D721Med (cell line): ENCODE data around the gene CYP2J2.
A peak's percentile ranks its signal among the peaks of the same experiment; 100 is the strongest.
"Not testable (repeated sequence)": the region's sequence is repeated elsewhere in the genome, so short reads cannot be mapped to it uniquely, and the experiment has no call there.

Experiments
- DNase-seq: peaks from one replicate; pipeline ENCODE4 v3.0.0; 2011; ENCODE audit warnings: low spot score; ENCODE audit not compliant: insufficient read length
- FAIRE-seq: peaks from 2 replicates; lab custom pipeline; 2011; peaks lifted over from hg19 to GRCh38; lab: Jason Lieb, UNC
- TF ChIP-seq, protein P1 (sequence below): IDR thresholded peaks from 2 replicates; pipeline ENCODE4 v1.5.1; 2012; ENCODE audit warnings: mild to moderate bottlenecking, control low read depth; ENCODE audit not compliant: insufficient read depth; ENCODE audit errors: missing control alignments

The CYP2J2 gene, protein sequence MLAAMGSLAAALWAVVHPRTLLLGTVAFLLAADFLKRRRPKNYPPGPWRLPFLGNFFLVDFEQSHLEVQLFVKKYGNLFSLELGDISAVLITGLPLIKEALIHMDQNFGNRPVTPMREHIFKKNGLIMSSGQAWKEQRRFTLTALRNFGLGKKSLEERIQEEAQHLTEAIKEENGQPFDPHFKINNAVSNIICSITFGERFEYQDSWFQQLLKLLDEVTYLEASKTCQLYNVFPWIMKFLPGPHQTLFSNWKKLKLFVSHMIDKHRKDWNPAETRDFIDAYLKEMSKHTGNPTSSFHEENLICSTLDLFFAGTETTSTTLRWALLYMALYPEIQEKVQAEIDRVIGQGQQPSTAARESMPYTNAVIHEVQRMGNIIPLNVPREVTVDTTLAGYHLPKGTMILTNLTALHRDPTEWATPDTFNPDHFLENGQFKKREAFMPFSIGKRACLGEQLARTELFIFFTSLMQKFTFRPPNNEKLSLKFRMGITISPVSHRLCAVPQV

DNA sequence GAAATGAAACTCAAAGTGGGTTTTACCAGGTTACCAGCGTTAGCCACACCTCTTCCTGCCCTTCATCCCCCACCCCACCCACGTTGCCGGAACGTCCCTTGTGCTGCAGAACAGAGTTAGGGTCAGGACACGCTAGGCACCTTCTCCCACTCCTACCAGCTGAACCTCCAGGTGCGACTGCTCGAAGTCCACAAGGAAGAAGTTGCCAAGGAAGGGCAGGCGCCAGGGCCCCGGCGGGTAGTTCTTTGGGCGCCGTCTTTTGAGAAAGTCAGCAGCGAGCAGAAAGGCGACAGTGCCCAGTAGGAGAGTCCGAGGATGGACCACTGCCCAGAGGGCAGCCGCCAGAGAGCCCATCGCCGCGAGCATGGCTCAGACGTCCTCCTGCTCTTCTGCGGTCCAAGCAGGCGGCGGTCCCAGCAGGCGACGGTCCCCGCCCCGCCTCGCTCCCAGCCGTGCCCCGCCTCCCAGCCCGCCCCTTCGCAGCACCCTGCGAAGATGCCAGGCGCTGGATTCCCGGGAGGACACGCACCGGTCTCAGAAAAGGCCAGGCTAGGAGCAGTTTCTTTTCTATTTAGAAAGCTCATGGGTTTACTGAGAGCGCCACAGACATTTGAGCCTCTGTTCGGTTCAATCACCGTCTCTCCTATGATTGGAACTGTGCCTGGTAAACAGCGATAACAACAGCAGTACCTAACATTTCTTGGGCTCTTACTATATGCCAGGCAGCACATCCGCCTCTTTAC, at the start of gene CYP2J2:
TSS of gene CYP2J2 (minus strand) at position 393 of the 743 bp plus-strand sequence. CDS start at position 366, 27 bp downstream.
- no peak for FAIRE-seq
- DNase-seq: no peak
- TF ChIP-seq, protein P1, sequence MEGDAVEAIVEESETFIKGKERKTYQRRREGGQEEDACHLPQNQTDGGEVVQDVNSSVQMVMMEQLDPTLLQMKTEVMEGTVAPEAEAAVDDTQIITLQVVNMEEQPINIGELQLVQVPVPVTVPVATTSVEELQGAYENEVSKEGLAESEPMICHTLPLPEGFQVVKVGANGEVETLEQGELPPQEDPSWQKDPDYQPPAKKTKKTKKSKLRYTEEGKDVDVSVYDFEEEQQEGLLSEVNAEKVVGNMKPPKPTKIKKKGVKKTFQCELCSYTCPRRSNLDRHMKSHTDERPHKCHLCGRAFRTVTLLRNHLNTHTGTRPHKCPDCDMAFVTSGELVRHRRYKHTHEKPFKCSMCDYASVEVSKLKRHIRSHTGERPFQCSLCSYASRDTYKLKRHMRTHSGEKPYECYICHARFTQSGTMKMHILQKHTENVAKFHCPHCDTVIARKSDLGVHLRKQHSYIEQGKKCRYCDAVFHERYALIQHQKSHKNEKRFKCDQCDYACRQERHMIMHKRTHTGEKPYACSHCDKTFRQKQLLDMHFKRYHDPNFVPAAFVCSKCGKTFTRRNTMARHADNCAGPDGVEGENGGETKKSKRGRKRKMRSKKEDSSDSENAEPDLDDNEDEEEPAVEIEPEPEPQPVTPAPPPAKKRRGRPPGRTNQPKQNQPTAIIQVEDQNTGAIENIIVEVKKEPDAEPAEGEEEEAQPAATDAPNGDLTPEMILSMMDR: no peak

DNA sequence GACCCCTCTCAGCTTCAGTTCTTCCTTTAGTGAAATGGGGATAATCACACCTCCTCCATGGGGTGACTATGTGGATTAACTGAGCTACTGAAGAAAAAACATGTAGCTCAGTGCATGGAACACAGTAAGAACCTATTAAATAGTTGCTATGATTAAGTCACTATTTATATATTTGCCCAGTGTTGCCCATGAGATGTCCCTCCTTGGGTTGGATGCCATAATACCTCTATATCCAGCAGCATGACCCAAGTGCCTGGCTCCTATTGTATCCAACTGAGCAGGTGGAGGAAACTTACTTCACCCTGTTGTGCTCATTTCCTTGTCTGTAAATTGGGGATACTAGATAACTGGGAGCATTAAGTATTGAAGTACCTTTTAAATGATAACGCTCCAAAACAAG, 47.1 kb upstream of the CYP2J2 start:
- DNase-seq (no peak), FAIRE-seq (no peak)
- TF ChIP-seq, protein P1: no peak

DNA sequence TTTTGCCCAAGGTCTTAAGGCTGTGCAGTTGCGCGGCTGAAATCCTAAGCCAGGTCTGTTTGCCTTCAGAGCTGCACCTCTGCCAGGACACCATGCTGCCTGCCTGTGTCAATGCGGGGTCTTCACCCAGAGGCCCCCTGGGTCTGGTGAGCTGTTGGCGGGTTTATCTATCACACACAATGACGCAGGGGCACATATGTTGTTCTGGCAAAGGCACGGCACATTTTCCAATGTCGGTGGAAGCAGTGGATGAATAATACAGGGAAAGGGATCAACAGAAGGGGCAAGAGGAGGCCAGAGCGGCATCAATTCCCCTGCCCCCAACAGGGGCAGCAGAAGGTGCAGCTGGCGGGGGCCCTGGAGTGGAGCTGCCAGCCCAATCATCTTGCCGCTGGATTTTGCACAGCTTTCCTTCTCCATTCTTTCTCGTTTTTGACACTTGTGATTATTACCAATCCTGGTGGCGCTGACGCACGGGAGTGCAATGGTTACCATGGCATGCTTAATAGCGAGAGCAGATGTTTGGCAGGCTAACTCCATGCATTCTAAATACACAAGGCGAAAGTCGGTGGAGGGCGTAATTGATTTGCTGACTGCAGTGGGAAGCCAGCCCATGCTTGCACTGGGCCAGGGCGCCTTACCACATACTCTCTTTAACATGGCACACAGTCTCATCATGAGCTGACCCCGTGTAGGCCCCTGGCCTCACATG, 45.8 kb upstream of the CYP2J2 start:
- DNase-seq (no peak), FAIRE-seq (no peak)
- TF ChIP-seq, protein P1: no peak

DNA sequence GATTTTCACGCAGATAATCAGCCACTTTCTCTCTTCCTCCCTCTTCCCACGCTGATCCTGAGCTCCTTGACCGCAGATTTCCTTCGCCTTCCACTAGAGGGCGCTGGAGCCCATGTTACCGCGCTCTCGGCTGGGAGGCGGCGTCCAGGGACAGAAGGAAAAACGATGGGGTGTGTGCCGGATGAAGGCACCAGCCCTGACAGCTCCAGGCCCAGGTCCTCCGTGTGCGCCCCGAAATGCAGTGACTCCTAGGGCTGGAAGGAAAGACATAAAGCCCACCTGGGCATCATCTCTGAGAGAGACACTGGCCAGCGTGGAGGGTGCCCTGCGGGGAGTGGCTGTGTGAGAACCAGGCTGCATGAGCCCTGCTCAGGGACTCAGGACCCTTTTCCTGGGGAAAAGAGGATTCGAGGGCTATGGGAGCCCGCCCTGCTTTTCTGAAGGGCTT, 44.9 kb upstream of the CYP2J2 start:
- FAIRE-seq (no peak), DNase-seq (peak; percentile 68)
- TF ChIP-seq, protein P1: peak; percentile 97

DNA sequence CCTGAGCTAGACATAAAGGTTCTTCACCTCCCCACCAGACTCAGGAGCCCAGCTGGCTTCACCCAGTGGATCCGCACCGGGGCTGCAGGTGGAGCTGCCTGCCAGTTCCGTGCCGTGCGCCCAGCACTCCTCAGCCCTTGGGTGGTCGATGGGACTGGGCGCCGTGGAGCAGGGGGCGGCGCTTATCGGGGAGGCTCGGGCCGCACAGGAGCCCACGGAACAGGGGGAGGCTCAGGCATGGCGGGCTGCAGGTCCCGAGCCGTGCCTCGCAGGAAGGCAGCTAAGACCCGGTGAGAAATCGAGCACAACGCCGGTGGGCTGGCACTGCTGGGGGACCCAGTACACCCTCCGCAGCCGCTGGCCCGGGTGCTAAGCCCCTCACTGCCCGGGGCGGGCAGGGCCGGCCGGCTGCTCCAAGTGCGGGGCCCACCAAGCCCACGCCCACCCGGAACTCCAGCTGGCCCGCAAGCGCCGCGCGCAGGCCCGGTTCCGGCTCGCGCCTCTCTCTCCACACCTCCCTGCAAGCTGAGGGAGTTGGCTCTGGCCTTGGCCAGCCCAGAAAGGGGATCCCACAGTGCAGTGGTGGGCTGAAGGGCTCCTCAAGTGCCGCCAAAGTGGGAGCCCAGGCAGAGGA, 43.1 kb upstream of the CYP2J2 start:
- DNase-seq, FAIRE-seq: not testable (repeated sequence)

DNA sequence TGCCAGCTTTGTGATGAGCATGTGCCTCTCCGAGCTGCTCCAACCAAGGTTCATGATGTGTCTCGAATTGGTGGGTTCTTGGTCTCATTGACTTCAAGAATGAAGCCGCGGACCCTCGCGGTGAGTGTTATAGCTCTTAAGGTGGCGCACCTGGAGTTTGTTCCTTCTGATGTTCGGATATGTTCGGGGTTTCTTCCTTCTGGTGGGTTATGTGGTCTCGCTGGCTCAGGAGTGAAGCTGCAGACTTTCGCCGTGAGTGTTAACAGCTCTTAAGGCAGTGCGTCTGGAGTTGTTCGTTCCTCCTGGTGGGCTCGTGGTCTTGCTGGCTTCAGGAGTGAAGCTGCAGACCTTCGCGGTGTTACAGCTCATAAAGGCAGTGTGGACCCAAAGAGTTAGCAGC, 42.2 kb upstream of the CYP2J2 start:
- FAIRE-seq, DNase-seq: not testable (repeated sequence)

DNA sequence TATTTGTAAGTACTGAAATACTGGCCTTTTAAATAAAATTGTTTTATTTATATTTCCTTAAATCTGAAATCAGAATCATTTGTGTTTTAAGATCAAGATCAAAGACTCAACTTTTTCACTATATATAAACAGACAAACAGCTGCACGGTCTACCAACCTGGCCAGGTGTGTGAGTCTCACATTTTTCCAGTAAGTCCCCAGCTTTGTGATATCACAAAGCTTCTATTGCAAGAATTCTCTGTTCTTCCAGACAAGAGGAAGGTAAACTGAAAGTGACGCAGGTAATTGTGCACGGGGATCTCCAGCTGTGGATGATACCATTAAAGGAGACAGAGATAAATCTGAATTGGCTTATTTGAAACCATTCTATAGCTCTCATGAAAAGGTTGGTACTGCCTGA, 41.2 kb upstream of the CYP2J2 start:
- DNase-seq (no peak), FAIRE-seq (no peak)
- TF ChIP-seq, protein P1: no peak
